ENCODE results near the gene WDR54.
"Not testable (repeated sequence)": the region's sequence is repeated elsewhere in the genome, so short reads cannot be mapped to it uniquely, and the experiment has no call there.

WDR54 gene

DNA sequence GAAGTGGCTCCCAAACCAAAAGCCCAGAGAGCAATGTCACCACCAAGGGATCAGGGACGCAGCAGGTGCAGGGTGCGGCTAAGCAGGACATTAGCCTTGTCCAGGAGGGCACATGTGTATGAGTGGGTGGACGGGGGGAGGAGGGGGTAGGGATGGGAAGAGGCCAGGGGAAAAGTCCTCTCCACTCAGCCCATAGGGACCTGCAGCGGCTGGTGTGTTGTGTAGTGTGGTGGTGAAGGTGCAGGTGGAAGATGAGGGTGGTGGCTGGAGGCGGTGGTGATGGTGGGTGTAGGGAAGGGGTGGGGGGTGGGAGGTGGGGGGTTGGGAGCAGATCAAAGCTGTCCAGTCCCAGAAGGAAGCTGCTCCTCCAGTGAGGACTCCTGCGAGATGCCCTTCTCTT is 3.8 kb upstream of the WDR54 start:
- no peak for TF ChIP-seq EZH2 (IDR thresholded peaks at IDR 0.05; ENCODE audit: borderline replicate concordance, low read depth, low read length, severe bottlenecking)
- no peaks in the 10 kb centered on the region for H3K27me3 ChIP-seq (ENCODE audit: insufficient read depth, low read length, poor library complexity)
- no peak overlapping the region for H3K9ac ChIP-seq (ENCODE audit: low read depth, low read length)
- no peaks in the 10 kb centered on the region for H3K9me3 ChIP-seq (ENCODE audit: insufficient read depth, low read length, severe bottlenecking)
- ATAC-seq (ENCODE audit: insufficient read depth, low read depth) (no peak), DNase-seq (no peak)
- peaks cover 8% of the 10 kb centered on the region for H3K79me2 ChIP-seq (ENCODE audit: insufficient read depth, low read length)
- no peaks in the 10 kb centered on the region for H4K20me1 ChIP-seq (ENCODE audit: insufficient read depth, low read length)
- H3K4me1 ChIP-seq (ENCODE audit: insufficient read depth, low read length) = peaks cover 21% of the 10 kb centered on the region
- H3K4me2 ChIP-seq (ENCODE audit: insufficient read depth, low read length) = no peak overlapping the region
- no peak overlapping the region for H2AFZ ChIP-seq (ENCODE audit: low read depth, low read length)
- no peak overlapping the region for H3K4me3 ChIP-seq (ENCODE audit: low read depth in 1 of 2, low read length in 2 of 2)
- H3K36me3 ChIP-seq (ENCODE audit: insufficient read depth, low read length) = no peaks in the 10 kb centered on the region
- no peak overlapping the region for H3K27ac ChIP-seq (ENCODE audit: low read length)

- no peak overlapping the region for H3K4me2 ChIP-seq (ENCODE audit: insufficient read depth, low read length)
Observed at GRCh38 chr2:74418312-74418711, 3.2 kb upstream of the WDR54 start.

DNA sequence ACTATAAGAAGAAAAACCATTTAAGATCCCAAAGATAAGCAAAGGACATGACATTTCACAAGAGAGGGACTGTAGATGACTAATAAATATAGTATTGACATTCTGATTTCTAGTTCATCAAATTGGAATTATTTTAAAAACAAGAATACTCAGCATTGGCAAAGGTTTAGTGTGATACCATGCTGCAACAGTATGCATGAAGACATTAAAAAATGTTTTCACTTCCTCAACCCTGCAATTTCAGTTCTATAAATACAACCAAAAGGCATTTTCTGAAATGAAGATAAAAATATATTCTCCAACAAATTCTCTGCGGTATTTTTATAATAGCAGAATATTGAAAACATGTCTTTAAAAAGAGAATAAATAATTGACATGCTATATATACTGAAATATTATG is 2.2 kb upstream of the WDR54 start:
- Histone ChIP-seq H3K79me2 (ENCODE audit: insufficient read depth, low read length) (peaks cover 12% of the 10 kb centered on the region), H3K27ac (ENCODE audit: low read length) (no peak overlapping the region), H2AFZ (ENCODE audit: low read depth, low read length) (no peak overlapping the region), H3K4me2 (ENCODE audit: insufficient read depth, low read length) (no peak overlapping the region), H3K4me3 (ENCODE audit: low read depth in 1 of 2, low read length in 2 of 2) (no peak overlapping the region), H3K9ac (ENCODE audit: low read depth, low read length) (no peak overlapping the region), H4K20me1 (ENCODE audit: insufficient read depth, low read length) (no peaks in the 10 kb centered on the region), H3K36me3 (ENCODE audit: insufficient read depth, low read length) (peaks cover 10% of the 10 kb centered on the region), H3K27me3 (ENCODE audit: insufficient read depth, low read length, poor library complexity) (no peaks in the 10 kb centered on the region), H3K9me3 (ENCODE audit: insufficient read depth, low read length, severe bottlenecking) (no peaks in the 10 kb centered on the region), H3K4me1 (ENCODE audit: insufficient read depth, low read length) (peaks cover 32% of the 10 kb centered on the region)
- DNase-seq (no peak), ATAC-seq (ENCODE audit: insufficient read depth, low read depth) (no peak)
- TF ChIP-seq EZH2 (IDR thresholded peaks at IDR 0.05; ENCODE audit: borderline replicate concordance, low read depth, low read length, severe bottlenecking) = no peak
- TF ChIP-seq CTCF (IDR thresholded peaks at IDR 0.05; ENCODE audit: borderline replicate concordance, extremely low read depth, low read length, poor library complexity, severe bottlenecking) = no peak

More at GRCh38 chr2:74418312-74418711, 3.2 kb upstream of the WDR54 start:
- Histone ChIP-seq H3K27ac (ENCODE audit: low read length) (no peak overlapping the region), H3K9ac (ENCODE audit: low read depth, low read length) (no peak overlapping the region), H3K36me3 (ENCODE audit: insufficient read depth, low read length) (peaks cover under 1% of the 10 kb centered on the region; the same call in 1 of the 2 replicates), H2AFZ (ENCODE audit: low read depth, low read length) (no peak overlapping the region), H4K20me1 (ENCODE audit: insufficient read depth, low read length) (no peaks in the 10 kb centered on the region), H3K4me1 (ENCODE audit: insufficient read depth, low read length) (peaks cover 27% of the 10 kb centered on the region), H3K9me3 (ENCODE audit: insufficient read depth, low read length, severe bottlenecking) (no peaks in the 10 kb centered on the region), H3K4me3 (ENCODE audit: low read depth in 1 of 2, low read length in 2 of 2) (no peak overlapping the region), H3K27me3 (ENCODE audit: insufficient read depth, low read length, poor library complexity) (no peaks in the 10 kb centered on the region), H3K79me2 (ENCODE audit: insufficient read depth, low read length) (peaks cover 12% of the 10 kb centered on the region)
- TF ChIP-seq CTCF (IDR thresholded peaks at IDR 0.05; ENCODE audit: borderline replicate concordance, extremely low read depth, low read length, poor library complexity, severe bottlenecking) = no peak
- TF ChIP-seq EZH2 (IDR thresholded peaks at IDR 0.05; ENCODE audit: borderline replicate concordance, low read depth, low read length, severe bottlenecking) = no peak
- DNase-seq = no peak
- no peak for ATAC-seq (ENCODE audit: insufficient read depth, low read depth)

GRCh38 chr2:74420006-74420405 is 1.5 kb upstream of the WDR54 start:
- peaks cover 12% of the 10 kb centered on the region for H3K79me2 ChIP-seq (ENCODE audit: insufficient read depth, low read length)
- H2AFZ ChIP-seq (ENCODE audit: low read depth, low read length) = no peak overlapping the region
- no peak overlapping the region for H3K4me2 ChIP-seq (ENCODE audit: insufficient read depth, low read length)
- no peaks in the 10 kb centered on the region for H3K27me3 ChIP-seq (ENCODE audit: insufficient read depth, low read length, poor library complexity)
- H3K4me3 ChIP-seq (ENCODE audit: low read depth in 1 of 2, low read length in 2 of 2) = no peak overlapping the region
- no peak overlapping the region for H3K27ac ChIP-seq (ENCODE audit: low read length)
- no peak for TF ChIP-seq CTCF (IDR thresholded peaks at IDR 0.05; ENCODE audit: borderline replicate concordance, extremely low read depth, low read length, poor library complexity, severe bottlenecking)
- no peak for TF ChIP-seq EZH2 (IDR thresholded peaks at IDR 0.05; ENCODE audit: borderline replicate concordance, low read depth, low read length, severe bottlenecking)
- no peak overlapping the region for H3K9ac ChIP-seq (ENCODE audit: low read depth, low read length)
- ATAC-seq (ENCODE audit: insufficient read depth, low read depth) (no peak), DNase-seq (no peak)
- H3K36me3 ChIP-seq (ENCODE audit: insufficient read depth, low read length) = peaks cover 16% of the 10 kb centered on the region
- no peaks in the 10 kb centered on the region for H4K20me1 ChIP-seq (ENCODE audit: insufficient read depth, low read length)
- H3K4me1 ChIP-seq (ENCODE audit: insufficient read depth, low read length) = peaks cover 32% of the 10 kb centered on the region
- H3K9me3 ChIP-seq (ENCODE audit: insufficient read depth, low read length, severe bottlenecking) = no peaks in the 10 kb centered on the region

DNA sequence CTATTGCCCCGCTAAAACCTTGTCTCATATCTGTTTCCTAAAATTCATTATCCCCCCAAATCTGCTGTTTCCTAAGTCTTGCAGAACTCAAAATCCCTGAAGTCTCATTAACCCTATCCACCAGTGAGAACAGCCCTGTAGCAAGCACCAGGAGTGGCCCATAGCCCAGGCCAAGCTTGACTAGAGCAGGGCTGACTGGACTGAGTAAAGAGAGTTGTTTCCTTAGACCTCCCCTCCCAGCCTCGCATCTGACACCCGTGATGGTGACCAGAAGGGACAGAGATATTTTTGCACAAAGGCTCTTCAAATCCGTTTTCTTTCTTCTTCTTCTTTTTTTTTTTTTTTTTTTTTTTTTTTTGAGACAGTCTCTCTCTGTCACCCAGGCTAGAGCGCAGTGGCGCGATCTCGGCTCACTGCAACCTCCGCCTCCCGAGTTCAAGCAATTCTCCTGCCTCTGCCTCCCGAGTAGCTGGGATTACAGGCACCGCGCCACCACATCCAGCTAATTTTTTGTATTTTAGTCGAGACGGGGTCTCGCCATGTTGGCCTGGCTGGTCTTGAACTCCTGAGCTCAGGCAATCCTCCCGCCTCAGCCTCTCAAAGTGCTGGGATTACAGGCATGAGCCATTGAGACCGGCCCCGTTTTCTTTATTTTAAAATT is 957 bp upstream of the WDR54 start:
- peaks cover 22% of the 10 kb centered on the region for H3K36me3 ChIP-seq (ENCODE audit: insufficient read depth, low read length)
- not testable (repeated sequence) for DNase-seq; H3K27ac ChIP-seq (ENCODE audit: low read length); H3K27me3 ChIP-seq (ENCODE audit: insufficient read depth, low read length, poor library complexity); H3K9me3 ChIP-seq (ENCODE audit: insufficient read depth, low read length, severe bottlenecking); H4K20me1 ChIP-seq (ENCODE audit: insufficient read depth, low read length); ATAC-seq (ENCODE audit: insufficient read depth, low read depth)
- H3K4me3 ChIP-seq (ENCODE audit: low read depth in 1 of 2, low read length in 2 of 2) = peak overlapping the region; percentile 42 to 83; a peak in 2 of 4 replicates
- 0 out of 2 replicates have a peak overlapping the region, but pooled peaks have one; percentile 99 for H2AFZ ChIP-seq (ENCODE audit: low read depth, low read length)
- H3K4me1 ChIP-seq (ENCODE audit: insufficient read depth, low read length) = peaks cover 32% of the 10 kb centered on the region
- peak overlapping the region; percentile 100 for H3K4me2 ChIP-seq (ENCODE audit: insufficient read depth, low read length)
- peaks cover 12% of the 10 kb centered on the region for H3K79me2 ChIP-seq (ENCODE audit: insufficient read depth, low read length)
- peak overlapping the region; percentile 64 for H3K9ac ChIP-seq (ENCODE audit: low read depth, low read length)

Measured in DND-41 (cell line).